GM18519 (cell line): ENCODE measurements around the gene LPCAT3.

Experiments
- ATAC-seq: cut with Tn5 transposase; IDR thresholded peaks from one replicate; pipeline ENCODE4 v1.9.1; 2021; ENCODE audit warnings: mild to moderate bottlenecking, moderate library complexity; ENCODE audit not compliant: unreplicated experiment, low FRiP score

The LPCAT3 gene

DNA sequence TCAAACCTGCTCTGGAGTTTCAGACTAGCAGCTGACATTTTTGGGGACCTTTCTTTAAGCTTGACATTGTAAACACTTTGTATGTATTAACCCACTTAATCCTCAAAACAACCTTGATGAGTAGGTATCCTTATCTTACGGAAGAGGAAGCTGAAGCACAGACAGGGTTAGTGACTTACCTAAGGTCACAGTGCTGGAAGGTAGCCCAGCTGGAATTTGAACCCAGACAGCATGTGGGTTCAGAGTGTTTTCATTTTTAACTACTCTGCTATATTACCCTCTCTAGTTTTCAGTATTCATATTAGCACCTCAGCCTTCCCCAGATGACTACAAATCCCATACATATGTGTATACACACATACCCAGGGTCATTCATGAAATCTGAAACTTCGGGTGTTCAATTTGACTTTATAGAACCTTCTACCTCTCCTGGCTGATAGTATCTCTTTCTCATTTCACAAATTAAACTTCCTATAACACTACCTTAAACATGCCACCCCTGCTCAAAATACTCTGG lies 13.9 kb downstream of the LPCAT3 start:
- ATAC-seq = no peak

DNA sequence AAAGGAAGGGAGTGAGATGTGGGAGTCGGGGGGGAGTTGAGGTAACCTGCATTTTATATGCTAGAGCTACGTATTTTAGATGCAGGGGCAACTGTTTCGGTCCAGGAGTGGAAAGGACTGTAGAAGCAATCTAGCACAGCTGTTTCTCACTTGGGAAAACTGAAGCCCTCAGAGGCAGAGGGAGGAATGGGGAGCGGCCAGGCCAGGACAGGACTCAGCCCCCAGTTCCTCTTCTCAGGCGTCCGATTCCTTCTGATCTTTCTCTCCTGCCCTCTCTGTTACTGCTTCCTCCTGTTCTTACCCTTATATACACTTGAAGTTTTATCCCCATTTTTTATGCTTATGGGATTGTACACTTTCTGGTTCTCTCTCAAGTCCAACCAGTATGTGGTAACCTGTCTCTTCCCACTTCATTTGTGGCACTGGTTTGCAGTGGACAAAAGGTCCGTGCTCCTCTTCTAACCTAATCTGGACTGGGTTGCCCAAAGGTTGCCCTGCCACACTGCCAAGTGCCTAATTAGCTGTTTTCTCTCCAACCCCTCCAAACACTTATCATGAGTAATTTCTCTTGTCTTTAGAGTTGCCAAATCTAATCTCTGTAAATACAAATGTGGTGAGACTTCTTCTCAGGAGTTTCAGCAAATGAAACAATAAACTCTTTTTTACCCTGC lies 16.2 kb downstream of the LPCAT3 start:
- ATAC-seq = no peak

DNA sequence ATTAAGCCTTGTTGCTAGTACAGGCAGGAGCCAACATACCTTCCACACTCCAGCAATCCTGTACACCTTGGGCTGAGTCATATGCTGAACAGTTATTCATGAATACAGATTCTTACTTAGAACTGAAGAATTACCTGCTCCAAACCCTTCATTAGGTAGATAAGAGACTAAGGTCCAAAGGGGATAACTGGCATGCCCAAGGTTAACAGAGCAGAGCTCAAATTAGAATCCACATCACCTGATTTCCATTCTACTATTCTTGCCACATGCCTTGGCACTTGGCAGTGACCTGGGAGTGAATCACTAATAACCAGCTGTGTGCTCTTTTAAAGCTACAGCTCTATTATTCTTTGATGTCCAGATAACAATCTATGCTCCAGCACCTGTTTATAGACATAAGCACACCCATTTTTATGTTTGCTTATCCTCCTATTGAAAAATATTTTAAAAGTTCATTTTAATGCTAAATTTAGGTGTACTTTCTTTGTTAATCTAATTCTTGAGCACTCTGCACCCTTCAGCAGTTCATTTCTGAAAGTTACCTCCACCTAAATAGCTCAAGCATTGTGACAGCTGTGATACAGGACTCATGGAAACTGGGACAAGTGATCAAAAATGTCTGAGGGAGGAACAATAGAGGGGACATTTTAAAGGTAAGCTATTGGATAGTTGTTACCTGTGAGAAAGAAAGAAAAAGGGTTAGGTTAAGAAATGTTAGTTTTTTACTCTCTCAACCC lies 19.4 kb downstream of the LPCAT3 start:
- ATAC-seq = no peak

DNA sequence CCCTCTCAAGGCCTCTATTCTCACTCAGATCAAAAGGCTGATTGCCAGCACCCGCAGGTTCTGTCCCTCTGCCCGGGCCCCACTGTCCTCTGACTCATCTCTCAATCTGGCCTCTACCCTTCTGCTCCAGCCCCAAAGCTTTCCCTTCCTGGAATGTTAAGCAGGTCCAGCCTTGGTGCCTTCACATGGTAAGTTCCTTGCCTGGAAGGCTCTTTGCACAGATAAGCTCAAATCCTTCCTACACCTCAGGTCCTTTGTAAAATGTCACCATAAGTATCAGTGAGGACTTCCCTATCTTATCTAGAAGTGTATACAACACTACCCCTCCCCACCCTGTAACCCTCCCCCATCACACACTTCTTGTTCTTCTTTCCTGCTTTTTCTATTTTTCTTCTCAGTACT lies 22.2 kb downstream of the LPCAT3 start:
- no peak for ATAC-seq

DNA sequence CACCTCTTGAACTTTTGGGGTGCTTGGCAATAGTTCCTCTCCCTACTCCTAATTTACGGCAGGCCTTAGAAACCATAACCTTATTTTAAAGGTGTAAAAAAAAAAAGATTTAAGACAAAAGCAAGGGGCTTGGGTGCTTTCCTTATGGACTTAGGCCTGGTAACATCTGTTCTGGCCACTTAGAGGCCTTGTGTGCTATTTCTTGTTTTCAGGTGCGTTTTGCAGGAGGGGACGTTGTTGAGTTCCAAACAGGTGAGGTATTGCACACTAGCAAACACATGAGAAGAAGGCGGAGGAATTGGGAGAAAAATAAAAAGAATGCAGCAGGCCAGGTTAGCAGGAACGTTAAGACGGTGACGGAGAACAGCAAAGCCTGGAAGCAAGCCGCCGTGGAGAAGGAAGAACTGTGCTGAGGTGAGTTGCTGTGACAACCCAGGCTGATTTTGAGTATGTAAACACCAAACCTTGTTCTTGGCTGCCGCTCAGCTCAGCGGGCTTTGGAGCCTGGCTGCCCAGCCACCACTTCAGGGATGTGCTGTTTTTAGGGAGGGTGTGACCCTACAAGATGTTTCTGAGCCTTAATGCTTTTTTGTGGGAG lies 30.2 kb downstream of the LPCAT3 start:
- no peak for ATAC-seq

DNA sequence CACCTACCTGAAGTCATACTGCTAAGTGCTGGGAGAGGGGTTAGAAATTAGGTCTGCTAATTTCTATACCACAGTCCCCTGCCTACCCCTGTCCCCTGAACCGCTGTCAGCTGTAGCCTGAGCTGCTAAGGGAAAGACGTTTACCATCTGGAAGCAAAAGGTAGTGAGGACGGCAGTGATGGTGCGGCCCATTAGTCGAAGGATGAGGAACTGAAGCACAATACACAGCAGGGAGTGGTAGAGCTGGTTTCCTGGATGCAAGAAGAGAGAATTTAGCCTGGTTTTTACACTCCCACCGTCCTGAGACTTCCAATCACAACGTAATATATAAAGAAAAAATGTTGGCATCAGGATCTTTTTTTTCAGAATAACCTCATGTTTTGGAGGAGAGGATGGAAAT lies 35.7 kb downstream of the LPCAT3 start:
- no peak for ATAC-seq

DNA sequence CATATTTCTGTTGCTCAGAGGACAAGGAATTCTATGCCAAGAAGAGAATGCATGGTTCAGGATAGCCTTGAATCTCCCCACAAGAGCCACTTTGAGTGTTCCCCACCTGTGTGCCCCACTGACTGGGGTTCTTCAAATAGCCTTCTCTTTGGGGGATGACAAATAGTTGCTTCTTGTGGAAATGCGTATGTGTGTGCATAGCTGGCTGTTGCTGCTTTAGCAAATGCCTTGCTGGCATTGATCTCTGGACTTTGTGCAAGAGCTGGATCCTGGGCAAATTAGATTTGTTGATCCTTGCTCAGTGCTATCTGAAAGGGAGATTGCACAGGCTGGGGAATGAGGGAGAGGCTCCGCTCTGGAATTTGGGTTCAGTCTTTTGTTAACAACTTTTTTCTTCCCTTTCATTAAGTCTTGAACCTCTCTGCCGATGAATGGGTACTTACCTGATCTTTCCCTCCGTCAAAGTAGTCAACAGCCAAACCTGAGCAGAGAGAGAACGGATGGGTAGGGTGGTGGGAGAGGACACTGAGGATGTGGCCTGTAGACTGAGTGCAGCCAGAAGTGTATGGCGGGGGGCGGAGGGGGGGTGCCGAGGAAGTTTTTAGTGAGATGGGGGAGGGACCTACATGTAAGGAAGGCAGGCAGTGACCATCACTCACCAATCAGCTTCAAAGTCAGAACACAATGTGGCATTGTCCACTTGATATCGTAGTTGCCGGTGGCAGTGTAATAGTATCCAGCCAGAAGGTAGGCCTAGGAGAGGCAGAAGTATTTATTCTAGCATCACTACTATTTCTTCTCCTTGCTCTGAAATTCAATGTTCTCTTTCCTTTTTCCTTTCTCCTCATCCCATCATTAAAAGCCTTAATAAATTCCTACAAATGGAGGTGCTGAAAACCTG lies 36.9 kb downstream of the LPCAT3 start:
- no peak for ATAC-seq

DNA sequence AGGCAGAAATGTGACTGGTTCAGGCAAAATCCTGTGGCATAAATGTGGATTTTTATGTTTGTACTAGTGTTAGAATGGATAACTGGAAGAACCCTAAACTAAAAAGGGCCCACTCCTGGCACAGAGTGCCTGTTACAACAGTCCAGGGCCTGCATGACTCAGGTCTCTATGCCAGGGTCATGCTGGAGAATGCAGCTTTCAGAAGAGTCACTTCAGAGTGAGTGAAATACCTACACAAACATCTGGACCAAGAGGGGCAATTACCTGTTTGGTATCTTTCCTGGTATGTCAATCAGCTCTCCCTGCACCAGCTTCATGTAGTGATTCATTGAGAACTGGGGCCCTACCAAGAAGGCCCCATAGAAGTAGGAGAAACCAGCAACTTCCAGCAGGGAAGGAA lies 37.5 kb downstream of the LPCAT3 start:
- no peak for ATAC-seq

DNA sequence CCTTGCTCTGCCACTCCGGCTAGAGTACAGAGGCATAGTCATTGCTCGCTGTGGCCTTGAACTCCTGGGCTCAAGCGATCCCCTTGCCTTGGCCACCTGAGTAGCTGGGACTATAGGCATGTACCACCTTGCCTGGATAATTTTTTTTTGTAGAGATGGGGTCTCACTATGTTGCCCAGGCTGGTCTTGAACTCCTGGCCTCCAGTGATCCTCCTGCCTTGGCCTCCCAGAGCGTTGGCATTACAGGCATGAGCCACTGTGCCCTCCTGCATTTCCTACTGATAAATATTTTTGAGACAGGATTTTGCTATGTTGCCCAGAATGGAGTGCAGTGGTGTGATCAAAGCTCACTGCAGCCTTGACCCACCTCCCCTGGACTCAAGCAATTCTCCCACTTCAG lies 38.2 kb downstream of the LPCAT3 start:
- no peak for ATAC-seq

DNA sequence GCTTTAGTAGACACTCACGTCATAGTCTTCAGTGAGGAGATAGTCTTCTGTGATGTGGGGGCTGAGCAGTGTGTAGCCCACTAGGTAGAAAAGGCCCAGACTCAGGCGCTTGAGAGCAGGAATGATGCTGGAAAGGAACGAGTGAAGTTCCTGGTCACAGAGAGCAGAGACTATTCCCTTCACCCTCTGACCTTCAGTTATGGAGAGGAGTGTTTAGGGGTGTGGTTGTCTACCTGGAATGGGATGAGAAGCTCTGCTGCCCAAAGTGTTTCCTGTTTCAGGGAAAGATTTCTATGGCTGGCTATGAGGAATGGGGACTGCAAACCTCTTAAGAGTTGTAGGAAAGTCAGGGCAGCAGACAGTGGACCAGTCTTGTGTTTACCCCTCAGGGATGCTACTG lies 38.8 kb downstream of the LPCAT3 start:
- no peak for ATAC-seq

DNA sequence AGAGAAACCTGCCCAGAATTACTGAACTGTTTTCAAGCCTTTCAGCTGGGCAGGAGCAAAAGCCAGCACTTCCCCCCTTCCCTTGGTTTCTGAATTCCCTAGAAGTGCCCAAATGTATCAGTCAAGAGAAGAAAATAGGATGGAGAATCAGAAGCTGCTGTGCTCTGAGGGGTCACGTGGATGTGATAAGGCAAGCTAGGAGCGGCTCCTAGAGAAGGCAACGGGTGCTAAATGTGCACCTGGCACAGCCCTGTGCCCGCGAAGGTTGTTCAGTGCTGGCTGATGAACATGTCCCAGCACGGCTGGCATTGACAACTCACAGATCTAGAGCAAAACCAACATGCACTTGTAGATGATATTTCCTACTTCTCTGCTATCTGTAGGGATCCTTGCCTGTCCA lies 39.3 kb downstream of the LPCAT3 start:
- no peak for ATAC-seq

DNA sequence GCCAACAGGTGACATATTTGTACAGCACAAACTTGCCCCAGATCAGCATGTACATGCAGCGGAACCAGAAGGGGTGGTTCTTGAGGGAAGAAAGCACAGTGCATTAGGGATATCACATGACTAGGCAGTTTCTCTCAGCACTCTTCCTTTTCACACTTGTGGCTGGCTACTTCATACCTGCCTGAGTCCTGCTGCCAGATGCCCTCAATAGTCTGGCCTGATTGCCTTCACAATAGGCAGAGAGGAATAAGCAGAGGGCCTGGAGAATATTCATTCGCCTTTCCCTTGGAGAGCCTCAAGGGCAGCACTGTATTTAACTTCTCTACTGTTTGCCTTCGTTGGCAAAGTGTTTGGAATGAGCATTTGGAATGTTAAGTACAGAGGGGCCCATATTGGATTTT lies 39.7 kb downstream of the LPCAT3 start:
- ATAC-seq = no peak

DNA sequence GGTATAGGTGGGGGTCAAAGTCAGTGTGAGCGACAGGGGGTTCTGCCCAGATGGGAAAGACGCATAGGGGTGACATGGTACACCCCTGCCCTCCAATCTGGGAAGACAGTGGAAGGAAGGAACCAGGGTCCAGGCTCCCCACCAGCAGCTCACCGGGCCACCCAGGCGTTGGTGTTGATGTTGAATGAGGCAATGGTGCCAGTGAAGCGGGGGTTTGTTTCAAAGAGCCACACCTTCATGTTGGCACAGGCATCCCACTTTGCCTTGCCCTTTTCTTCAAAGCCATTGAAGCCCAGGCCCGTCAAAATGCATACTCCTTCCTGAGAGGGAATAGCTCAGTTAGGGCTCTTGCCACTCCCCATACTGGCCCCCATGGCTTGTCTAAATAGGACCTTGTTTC lies 40.1 kb downstream of the LPCAT3 start:
- ATAC-seq = no peak

DNA sequence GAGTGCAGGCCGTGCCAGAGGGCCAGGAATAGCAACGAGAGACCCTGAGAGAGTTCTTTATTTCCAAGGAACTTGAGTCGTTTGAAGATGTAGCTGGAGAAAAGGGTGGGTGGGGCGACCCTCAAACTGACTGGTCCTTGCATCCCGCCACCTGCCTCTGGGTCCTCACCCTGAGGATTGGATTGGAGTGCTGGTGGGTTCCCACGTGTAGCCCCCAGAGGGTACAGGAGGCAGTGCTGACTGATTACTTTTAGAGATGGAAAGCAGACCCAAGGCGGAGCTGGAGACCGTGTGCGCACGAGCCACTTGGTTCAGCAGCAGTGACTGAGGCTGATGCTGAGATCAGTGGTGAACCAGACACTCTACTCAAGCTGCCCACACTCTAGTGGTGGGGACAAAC lies 40.6 kb downstream of the LPCAT3 start:
- no peak for ATAC-seq

DNA sequence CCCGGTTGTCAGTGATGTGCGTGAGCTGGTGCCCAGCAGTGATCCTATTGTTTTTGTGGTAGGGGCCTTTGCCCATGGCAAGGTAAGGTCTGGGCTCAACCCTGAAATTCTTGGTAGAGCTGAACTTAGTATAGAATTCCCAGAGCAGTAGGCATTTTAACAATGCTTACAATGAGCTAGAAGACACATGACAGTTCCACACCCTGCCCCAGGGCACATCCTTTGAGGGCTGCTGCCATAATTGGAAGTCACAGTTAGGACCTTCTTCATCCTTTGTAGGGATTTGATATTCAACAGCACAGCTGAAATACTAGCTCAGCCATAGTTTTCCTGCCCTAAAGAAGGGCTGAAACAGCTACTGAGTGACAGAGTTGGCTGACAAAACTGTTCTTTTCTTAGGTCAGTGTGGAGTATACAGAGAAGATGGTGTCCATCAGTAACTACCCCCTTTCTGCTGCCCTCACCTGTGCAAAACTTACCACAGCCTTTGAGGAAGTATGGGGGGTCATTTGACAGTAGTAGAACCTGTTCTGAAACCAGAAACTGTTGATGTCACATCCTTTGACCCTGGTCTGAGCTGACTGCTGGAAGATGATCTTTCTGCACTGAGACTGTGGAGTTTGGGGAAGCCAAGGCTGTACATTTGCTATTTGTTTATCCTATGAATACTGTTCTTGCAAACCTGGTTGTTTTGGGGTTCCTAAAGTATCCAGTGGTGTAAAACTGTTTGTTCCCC lies 42.8 kb downstream of the LPCAT3 start:
- no peak for ATAC-seq

DNA sequence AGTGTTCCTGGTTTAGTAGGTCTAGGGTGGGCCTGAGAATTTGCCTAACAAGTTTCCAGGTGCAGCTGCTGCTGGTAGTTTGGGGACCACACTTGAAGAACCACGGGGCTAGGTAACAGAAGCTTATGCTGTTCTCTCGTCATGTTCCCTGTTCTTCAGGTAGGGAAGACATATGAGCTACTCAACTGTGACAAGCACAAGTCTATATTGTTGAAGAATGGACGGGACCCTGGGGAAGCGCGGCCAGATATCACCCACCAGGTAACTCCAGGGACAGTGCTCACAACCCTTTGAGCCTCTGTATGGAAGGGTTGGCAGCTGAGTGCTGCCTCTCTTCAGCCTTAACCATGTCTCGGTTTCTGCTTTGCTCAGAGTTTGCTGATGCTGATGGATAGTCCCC lies 44.1 kb downstream of the LPCAT3 start:
- no peak for ATAC-seq

DNA sequence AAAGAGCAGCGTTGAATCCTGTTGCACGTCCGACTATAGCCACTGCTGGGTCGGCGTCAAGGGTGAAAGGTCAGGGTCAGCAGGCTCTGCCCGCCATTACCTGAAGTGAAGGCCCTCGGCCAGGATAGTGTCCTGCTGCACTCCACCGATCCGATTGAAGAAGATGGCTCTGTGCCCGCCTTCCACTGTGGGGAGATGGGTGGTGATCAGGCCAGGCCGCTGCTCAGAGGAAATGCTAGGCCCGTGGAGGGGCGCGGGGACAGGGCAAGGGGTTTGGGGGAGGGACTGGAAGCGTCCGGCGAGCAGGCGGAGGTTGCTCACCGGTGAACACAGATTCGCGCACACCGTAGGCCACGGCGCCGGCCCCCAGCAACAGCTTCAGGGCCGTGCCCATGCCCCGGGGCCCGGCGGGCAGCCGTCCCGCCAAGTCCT lies 48.2 kb downstream of the LPCAT3 start:
- ATAC-seq = peak; percentile 20

DNA sequence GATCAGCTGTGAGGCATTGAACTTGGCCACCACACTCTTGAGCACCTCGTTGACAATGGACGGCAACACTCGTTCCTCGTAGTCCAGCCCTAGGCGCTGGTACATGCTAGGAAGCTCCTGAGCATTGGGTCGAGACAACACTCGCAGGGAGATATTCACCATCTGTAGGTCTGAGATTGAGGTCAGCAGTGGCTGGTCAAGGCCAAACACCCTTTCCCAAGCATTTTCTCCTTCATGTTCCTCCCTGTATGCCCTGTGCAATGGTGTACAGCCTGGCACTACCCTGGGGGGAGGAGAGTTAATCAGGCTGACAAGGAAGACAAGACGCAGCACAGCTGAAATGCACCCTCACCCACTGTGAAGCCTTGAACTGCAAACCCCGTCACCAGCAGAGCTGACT lies 49.9 kb downstream of the LPCAT3 start:
- ATAC-seq = no peak

DNA sequence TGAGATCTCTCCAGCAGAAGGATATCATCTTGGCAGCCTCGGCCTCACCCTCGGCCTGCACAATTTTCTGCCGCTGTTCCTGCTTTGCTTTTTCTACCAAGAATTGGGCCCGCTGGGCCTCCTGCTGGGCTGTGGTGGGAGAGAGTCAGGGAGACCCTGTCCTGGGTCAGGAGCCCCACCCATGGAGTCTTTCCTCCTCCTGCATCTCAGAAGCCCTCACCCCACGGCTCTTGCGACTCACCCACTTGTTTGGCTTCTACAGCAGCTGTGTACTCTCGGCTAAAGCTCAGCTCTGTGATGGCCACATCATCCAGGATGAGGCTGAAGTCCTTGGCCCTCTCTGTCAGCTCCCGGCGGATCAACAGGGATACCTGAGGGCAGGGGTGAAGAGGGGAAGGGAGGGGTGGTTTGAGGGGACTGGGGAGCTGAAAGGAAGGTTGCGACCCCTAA lies 50.6 kb downstream of the LPCAT3 start:
- ATAC-seq = no peak

DNA sequence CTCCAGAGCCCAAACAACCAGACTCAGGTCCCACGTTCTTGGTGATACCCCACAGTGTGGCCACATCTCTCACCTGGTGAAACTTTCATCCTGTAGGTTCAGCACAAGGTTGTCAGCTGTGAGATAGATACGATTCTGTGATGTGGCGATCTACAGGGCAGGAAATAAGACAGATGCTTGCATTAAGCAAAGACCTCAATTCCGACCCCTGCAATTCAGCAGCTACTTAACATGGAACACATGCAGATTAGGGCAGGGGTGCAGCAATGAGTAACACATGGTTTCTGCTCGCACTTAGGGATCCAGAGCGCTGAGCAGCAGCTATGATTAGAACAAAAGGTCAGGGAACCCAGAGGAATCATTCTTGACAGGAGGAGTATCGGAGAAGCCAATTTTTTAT lies 51.9 kb downstream of the LPCAT3 start:
- ATAC-seq = no peak
